Ishikawa (cell line): ENCODE data around the gene CD33.

ENCODE experiments used
- CEBPB ChIP-seq: IDR thresholded peaks from 2 replicates; pipeline ENCODE4 v1.6.1; 2012
- REST ChIP-seq: IDR thresholded peaks from 2 replicates; pipeline ENCODE4 v1.6.1; 2012; ENCODE audit warnings: low read depth, mild to moderate bottlenecking

- TF ChIP-seq CEBPB = no peak
- TF ChIP-seq REST = no peak
Measured at GRCh38 chr19:51194527-51195315, 30.2 kb upstream of the CD33 start.
